ENCODE measurements around the gene CNTNAP2.

Gene CNTNAP2

GRCh38 chr7:147805996-147806576 lies 1689.5 kb downstream of the CNTNAP2 start:
- no peak overlapping the region for H3K4me3 ChIP-seq (ENCODE audit: low read depth, low read length)
- TF ChIP-seq CTCF (conservative IDR thresholded peaks at IDR 0.05; ENCODE audit: low read depth, low read length), result no peak
- DNase-seq (ENCODE audit: low read depth), result no peak

GRCh38 chr7:147809786-147810185 lies 1693.2 kb downstream of the CNTNAP2 start:
- no peak for TF ChIP-seq CTCF (conservative IDR thresholded peaks at IDR 0.05; ENCODE audit: low read depth, low read length)

GRCh38 chr7:147810269-147810668 lies 1693.7 kb downstream of the CNTNAP2 start:
- H3K4me3 ChIP-seq (ENCODE audit: low read depth, low read length), result no peak overlapping the region
- no peak for TF ChIP-seq CTCF (conservative IDR thresholded peaks at IDR 0.05; ENCODE audit: low read depth, low read length)
- no peak for DNase-seq (ENCODE audit: low read depth)

More at GRCh38 chr7:147809786-147810185, 1693.2 kb downstream of the CNTNAP2 start:
- no peak for DNase-seq (ENCODE audit: low read depth)
- H3K4me3 ChIP-seq (ENCODE audit: low read depth, low read length), result no peak overlapping the region

- DNase-seq (ENCODE audit: low read depth), result no peak
- H3K4me3 ChIP-seq (ENCODE audit: low read depth, low read length), result no peak overlapping the region
- TF ChIP-seq CTCF (conservative IDR thresholded peaks at IDR 0.05; ENCODE audit: low read depth, low read length), result no peak
These were observed 1695.3 kb downstream of the CNTNAP2 start for GRCh38 chr7:147811923-147812322.

- no peak for DNase-seq (ENCODE audit: low read depth)
- H3K4me3 ChIP-seq (ENCODE audit: low read depth, low read length), result no peak overlapping the region
- TF ChIP-seq CTCF (conservative IDR thresholded peaks at IDR 0.05; ENCODE audit: low read depth, low read length), result no peak
These were observed 1696.7 kb downstream of the CNTNAP2 start for GRCh38 chr7:147813316-147813715.

GRCh38 chr7:147818317-147818716 lies 1701.7 kb downstream of the CNTNAP2 start:
- no peak overlapping the region for H3K4me3 ChIP-seq (ENCODE audit: low read depth, low read length)
- TF ChIP-seq CTCF (conservative IDR thresholded peaks at IDR 0.05; ENCODE audit: low read depth, low read length), result no peak
- no peak for DNase-seq (ENCODE audit: low read depth)

GRCh38 chr7:147824671-147825070 lies 1708.1 kb downstream of the CNTNAP2 start:
- no peak overlapping the region for H3K4me3 ChIP-seq (ENCODE audit: low read depth, low read length)
- no peak for DNase-seq (ENCODE audit: low read depth)
- TF ChIP-seq CTCF (conservative IDR thresholded peaks at IDR 0.05; ENCODE audit: low read depth, low read length), result no peak

Data from choroid plexus epithelial cell (primary cell).